C4-2B (cell line): ENCODE results near the gene ALG10.
"Not testable (repeated sequence)": the region's sequence is repeated elsewhere in the genome, so short reads cannot be mapped to it uniquely, and the experiment has no call there.

Source experiments
- H3K27ac ChIP-seq: fragments of 450-650 bp; 2 replicates; pipeline ENCODE4 v1.5.1; 2017
- ZFX ChIP-seq: fragments of 450-650 bp; IDR thresholded peaks from 2 replicates; pipeline ENCODE4 v1.6.1; 2017
- TF ChIP-seq, protein P1 (sequence below): fragments of 450-650 bp; conservative IDR thresholded peaks from 2 replicates; pipeline ENCODE4 v1.5.1; 2017; ENCODE audit warnings: mild to moderate bottlenecking

The ALG10 gene

DNA sequence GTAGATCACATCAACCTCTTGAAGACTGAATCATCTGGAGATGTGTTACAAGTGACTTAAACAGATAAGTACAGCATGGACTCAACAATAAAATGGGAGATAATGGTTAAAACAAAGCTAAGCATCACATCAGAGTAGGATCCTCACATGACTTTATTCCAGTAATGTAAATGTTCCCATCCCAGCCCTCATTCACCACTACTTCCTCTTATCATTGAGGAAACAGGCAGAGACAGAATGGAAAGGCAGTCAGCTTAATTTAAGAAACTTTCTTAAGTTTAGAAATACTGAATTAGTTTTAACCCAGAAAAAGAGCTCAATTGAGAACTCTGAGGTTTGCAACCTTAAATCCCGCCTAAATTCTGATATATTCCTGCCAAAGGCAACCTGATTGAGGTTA is 1.2 kb upstream of the ALG10 start:
- TF ChIP-seq, protein P1, sequence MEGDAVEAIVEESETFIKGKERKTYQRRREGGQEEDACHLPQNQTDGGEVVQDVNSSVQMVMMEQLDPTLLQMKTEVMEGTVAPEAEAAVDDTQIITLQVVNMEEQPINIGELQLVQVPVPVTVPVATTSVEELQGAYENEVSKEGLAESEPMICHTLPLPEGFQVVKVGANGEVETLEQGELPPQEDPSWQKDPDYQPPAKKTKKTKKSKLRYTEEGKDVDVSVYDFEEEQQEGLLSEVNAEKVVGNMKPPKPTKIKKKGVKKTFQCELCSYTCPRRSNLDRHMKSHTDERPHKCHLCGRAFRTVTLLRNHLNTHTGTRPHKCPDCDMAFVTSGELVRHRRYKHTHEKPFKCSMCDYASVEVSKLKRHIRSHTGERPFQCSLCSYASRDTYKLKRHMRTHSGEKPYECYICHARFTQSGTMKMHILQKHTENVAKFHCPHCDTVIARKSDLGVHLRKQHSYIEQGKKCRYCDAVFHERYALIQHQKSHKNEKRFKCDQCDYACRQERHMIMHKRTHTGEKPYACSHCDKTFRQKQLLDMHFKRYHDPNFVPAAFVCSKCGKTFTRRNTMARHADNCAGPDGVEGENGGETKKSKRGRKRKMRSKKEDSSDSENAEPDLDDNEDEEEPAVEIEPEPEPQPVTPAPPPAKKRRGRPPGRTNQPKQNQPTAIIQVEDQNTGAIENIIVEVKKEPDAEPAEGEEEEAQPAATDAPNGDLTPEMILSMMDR: no peak
- TF ChIP-seq ZFX: no peak
- H3K27ac ChIP-seq: no peak overlapping the region

DNA sequence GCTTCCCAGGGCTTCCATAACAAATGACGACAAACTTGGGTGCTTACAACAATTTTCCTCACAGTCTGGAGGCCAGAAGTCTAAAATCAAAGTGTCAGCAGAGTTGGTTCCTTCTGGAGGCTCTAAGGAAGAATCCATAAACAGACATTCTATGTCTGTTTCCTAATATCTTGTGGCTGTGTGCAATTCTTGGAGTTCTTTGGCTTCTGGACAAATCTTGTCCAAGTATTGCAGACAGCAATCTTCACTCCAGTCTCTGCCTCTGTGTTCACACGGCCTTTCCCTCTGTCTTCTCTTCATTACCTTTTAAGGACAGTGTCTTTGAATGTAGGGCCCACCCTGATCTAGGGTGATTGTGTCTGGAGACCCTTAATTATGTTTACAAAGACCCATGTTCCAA is 5.4 kb downstream of the ALG10 start:
- not testable (repeated sequence) for H3K27ac ChIP-seq

DNA sequence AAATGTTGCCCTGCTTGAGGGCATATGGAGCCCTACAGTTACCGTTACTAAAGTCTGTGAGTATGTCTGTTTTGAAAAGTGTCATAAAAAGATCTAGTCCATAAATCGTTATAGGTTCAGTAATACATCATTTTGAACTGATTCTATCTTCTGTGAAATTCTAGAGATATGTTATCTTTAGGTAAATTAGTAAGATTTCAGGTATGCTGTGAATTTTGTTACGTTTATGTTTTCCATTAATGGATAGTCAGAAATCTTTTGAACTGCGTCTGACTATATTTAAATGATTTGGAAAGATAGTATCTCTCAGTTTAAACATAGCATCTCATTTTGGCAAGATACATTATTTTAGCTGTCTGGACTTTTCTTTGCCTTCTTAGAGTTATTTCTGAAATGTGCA is 8.3 kb downstream of the ALG10 start:
- H3K27ac ChIP-seq: no peak overlapping the region
- no peak for TF ChIP-seq ZFX
- TF ChIP-seq, protein P1: no peak

DNA sequence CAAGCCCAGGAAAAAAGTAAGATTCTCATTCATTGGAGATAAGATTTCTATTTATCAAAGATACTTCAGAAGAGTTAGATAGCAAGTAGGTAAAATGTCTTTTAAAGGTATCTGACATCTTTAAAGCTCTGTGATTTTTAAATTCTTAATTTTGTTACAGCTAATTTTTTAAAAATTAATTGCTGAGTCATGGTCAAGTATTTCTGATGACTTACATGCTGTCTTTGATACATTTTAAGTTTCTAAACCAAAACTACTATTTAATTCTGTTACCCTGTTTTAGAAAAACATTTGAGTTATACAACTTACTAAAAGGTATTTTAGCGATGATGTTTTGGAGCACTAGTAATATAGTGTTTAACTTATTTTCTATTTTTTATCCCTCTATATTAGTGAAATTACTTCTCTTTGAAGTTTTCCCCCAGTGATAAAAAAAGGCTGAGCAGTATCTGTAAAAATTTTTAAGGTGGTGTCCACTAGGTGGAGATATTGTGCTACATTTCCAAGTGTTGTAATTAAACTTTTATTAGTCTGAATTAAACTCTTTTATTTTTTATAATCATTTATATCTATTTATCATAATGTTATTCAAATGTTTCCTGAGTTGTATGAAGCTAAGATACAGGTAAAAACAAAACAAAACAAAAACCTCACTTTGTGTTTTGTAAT is 11.5 kb downstream of the ALG10 start:
- no peak overlapping the region for H3K27ac ChIP-seq
- TF ChIP-seq, protein P1: peak; percentile 68
- TF ChIP-seq ZFX: no peak

DNA sequence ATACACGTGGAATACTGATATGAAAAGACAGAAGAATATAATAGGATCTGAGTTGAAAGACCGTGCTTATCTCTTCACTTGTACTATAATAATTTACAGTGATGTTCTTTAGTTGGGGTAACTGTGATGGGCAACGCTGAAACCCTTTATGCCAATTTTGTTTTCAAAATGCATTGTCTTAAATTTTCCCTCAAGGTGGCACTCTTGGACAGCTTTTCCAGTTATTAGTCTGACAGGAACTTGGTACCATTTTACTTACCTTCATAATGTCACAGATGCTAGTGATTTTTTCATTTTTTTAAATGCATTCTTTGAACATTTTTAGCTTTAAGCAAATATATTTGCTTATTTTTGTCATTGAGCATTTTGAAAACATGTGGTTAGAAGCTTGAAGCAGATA is 16.1 kb downstream of the ALG10 start:
- TF ChIP-seq, protein P1: peak; percentile 60
- H3K27ac ChIP-seq: not testable (repeated sequence)

DNA sequence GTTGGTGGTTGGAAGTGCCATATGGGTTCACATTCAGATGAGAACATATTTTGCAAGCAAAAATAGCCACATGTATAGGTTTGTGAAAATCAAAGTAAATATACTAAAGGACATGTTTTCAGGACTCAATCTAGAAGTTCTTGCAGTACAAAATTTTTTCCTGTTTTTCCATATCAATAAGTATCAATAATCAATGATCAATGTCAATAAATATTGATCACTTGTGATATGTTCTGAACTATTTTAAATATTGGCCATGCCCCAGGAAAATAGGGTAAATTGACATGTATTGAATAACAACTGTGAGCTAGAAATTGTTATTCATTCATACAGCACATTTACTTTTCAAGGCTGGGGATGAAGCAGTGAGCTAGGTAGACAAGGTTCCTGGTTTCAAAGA is 24.3 kb downstream of the ALG10 start:
- TF ChIP-seq ZFX: no peak
- TF ChIP-seq, protein P1: no peak
- no peak overlapping the region for H3K27ac ChIP-seq

DNA sequence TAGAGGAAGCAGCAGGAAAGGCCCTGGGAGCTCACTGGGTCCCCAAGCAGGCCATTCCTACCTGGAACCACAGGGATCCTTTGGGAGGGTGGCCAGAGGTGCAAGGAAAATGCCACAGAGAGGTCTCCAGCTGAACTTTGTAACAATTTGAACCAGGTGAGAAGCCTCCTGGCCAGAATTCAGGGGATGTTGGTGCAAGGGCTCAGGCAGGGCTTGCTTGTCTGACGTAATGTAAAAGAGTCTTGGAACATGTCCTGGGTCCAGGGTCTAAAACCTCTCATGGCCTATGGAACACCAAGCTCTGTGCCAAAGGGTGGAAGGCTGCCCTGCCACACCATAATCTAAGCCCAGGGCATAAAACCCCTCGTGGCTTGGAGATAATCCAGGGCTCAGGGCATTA is 25.6 kb downstream of the ALG10 start:
- not testable (repeated sequence) for H3K27ac ChIP-seq

DNA sequence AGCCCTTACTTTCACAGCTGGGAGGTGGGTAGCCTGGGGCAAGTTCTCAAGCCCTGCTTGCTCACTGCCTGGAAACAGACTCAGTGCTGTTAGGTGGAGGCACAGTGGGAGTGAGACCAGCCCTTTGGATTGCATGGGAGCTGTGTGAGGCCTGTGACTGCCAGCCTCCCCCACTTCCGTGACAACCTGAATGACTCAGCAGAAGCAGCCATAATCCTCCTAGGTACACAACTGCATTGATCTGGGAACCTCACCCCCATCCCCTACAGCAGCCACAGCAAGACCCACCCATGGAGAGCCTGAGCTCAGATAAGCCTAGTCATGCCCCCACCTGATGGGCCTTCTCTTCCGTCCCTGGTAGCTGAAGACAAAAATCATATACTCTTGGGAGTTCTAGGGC is 26.4 kb downstream of the ALG10 start:
- TF ChIP-seq, protein P1: no peak
- TF ChIP-seq ZFX: no peak
- no peak overlapping the region for H3K27ac ChIP-seq
